Measurements from ENCODE around the gene GPR55.

GRCh38 chr2:230969659-230970015 is 44.6 kb upstream of the GPR55 start:
- TF ChIP-seq CTCF (IDR thresholded peaks at IDR 0.05) (no peak), POLR2A (IDR thresholded peaks at IDR 0.05) (no peak)
